OCI-LY1 (cell line): ENCODE results near the gene ZG16B.

Experiments used
- CTCF ChIP-seq: fragments of 200-600 bp; sonication (generic), shearing (Covaris generic); IDR thresholded peaks from 2 replicates; pipeline ENCODE4 v1.5.1; 2017; ENCODE audit warnings: mild to moderate bottlenecking, antibody characterized with exemption, low read length, moderate library complexity, mixed read lengths
- EZH2 ChIP-seq: fragments of 200-600 bp; sonication (generic), shearing (Covaris generic); IDR thresholded peaks from 2 replicates; pipeline ENCODE4 v1.8.0; 2017; ENCODE audit warnings: borderline replicate concordance, mixed run types, mild to moderate bottlenecking, antibody characterized with exemption, low read length, moderate library complexity, mixed read lengths

- no peak for TF ChIP-seq EZH2
- TF ChIP-seq CTCF, result 0 out of 2 replicates have a peak, but pooled peaks have one; percentile 13
These were observed 44.8 kb upstream of the ZG16B start for GRCh38 chr16:2785101-2785991.
